Measurements from ENCODE around the gene NGLY1. TPM values are rescaled to one million over a fixed set of nuclear protein-coding genes. Genes with fewer than 3 reads are reported as not detected.

NGLY1 gene
- total and polyA plus RNA-seq, 10 of the 15 experiments (the other 5 are each of a cell fraction or from before 2014, with no cell fraction given): 29.8 to 73.5 (median 47.0) TPM

GRCh38 chr3:25747033-25747432, 36.2 kb downstream of the NGLY1 start (continued):
- TF ChIP-seq, protein P1, sequence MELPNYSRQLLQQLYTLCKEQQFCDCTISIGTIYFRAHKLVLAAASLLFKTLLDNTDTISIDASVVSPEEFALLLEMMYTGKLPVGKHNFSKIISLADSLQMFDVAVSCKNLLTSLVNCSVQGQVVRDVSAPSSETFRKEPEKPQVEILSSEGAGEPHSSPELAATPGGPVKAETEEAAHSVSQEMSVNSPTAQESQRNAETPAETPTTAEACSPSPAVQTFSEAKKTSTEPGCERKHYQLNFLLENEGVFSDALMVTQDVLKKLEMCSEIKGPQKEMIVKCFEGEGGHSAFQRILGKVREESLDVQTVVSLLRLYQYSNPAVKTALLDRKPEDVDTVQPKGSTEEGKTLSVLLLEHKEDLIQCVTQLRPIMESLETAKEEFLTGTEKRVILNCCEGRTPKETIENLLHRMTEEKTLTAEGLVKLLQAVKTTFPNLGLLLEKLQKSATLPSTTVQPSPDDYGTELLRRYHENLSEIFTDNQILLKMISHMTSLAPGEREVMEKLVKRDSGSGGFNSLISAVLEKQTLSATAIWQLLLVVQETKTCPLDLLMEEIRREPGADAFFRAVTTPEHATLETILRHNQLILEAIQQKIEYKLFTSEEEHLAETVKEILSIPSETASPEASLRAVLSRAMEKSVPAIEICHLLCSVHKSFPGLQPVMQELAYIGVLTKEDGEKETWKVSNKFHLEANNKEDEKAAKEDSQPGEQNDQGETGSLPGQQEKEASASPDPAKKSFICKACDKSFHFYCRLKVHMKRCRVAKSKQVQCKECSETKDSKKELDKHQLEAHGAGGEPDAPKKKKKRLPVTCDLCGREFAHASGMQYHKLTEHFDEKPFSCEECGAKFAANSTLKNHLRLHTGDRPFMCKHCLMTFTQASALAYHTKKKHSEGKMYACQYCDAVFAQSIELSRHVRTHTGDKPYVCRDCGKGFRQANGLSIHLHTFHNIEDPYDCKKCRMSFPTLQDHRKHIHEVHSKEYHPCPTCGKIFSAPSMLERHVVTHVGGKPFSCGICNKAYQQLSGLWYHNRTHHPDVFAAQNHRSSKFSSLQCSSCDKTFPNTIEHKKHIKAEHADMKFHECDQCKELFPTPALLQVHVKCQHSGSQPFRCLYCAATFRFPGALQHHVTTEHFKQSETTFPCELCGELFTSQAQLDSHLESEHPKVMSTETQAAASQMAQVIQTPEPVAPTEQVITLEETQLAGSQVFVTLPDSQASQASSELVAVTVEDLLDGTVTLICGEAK (IDR thresholded peaks at IDR 0.05; ENCODE audit: borderline replicate concordance): no peak
- TF ChIP-seq STAT1 (conservative IDR thresholded peaks at IDR 0.05) (no peak), BMI1 (IDR thresholded peaks at IDR 0.05; ENCODE audit: borderline replicate concordance) (no peak), BRCA1 (IDR thresholded peaks at IDR 0.05; ENCODE audit: low read depth, low read length) (no peak), ETV6 (conservative IDR thresholded peaks at IDR 0.05 in 1 of 2, IDR thresholded peaks at IDR 0.05 in 1 of 2; ENCODE audit: borderline replicate concordance in 1 of 2, low read depth in 1 of 2) (no peak), NR2C2 (IDR thresholded peaks at IDR 0.05; ENCODE audit: borderline replicate concordance, control insufficient read depth, insufficient read length, low read depth) (no peak)
- TF ChIP-seq, protein P2, sequence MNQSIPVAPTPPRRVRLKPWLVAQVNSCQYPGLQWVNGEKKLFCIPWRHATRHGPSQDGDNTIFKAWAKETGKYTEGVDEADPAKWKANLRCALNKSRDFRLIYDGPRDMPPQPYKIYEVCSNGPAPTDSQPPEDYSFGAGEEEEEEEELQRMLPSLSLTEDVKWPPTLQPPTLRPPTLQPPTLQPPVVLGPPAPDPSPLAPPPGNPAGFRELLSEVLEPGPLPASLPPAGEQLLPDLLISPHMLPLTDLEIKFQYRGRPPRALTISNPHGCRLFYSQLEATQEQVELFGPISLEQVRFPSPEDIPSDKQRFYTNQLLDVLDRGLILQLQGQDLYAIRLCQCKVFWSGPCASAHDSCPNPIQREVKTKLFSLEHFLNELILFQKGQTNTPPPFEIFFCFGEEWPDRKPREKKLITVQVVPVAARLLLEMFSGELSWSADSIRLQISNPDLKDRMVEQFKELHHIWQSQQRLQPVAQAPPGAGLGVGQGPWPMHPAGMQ (IDR thresholded peaks at IDR 0.05; ENCODE audit: borderline replicate concordance): no peak
- TF ChIP-seq, protein P3, sequence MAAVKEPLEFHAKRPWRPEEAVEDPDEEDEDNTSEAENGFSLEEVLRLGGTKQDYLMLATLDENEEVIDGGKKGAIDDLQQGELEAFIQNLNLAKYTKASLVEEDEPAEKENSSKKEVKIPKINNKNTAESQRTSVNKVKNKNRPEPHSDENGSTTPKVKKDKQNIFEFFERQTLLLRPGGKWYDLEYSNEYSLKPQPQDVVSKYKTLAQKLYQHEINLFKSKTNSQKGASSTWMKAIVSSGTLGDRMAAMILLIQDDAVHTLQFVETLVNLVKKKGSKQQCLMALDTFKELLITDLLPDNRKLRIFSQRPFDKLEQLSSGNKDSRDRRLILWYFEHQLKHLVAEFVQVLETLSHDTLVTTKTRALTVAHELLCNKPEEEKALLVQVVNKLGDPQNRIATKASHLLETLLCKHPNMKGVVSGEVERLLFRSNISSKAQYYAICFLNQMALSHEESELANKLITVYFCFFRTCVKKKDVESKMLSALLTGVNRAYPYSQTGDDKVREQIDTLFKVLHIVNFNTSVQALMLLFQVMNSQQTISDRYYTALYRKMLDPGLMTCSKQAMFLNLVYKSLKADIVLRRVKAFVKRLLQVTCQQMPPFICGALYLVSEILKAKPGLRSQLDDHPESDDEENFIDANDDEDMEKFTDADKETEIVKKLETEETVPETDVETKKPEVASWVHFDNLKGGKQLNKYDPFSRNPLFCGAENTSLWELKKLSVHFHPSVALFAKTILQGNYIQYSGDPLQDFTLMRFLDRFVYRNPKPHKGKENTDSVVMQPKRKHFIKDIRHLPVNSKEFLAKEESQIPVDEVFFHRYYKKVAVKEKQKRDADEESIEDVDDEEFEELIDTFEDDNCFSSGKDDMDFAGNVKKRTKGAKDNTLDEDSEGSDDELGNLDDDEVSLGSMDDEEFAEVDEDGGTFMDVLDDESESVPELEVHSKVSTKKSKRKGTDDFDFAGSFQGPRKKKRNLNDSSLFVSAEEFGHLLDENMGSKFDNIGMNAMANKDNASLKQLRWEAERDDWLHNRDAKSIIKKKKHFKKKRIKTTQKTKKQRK (IDR thresholded peaks at IDR 0.05; ENCODE audit: low read depth, low read length): no peak

All from GM12878 (cell line).